Muscle layer of colon (tissue), 2 donors: ENCODE data around the gene MED15.

Source experiments
- H3K27ac ChIP-seq: one replicate; pipeline ENCODE4 v1.7.0; 2013; ENCODE audit warnings: low read depth, mild to moderate bottlenecking, low read length, moderate library complexity
- H3K27me3 ChIP-seq, 2 donors: one replicate each; pipeline ENCODE4 v1.7.0; 2013; ENCODE audit warnings: low read length in 2 of 2, mild to moderate bottlenecking in 2 of 2; ENCODE audit not compliant: insufficient read depth in 2 of 2, control insufficient read depth in 1 of 2
- H3K36me3 ChIP-seq: one replicate; pipeline ENCODE4 v1.7.0; 2013; ENCODE audit warnings: mild to moderate bottlenecking, low read length; ENCODE audit not compliant: insufficient read depth
- H3K4me1 ChIP-seq: one replicate; pipeline ENCODE4 v1.7.0; 2013; ENCODE audit warnings: mild to moderate bottlenecking, low read length; ENCODE audit not compliant: insufficient read depth
- H3K4me3 ChIP-seq, 2 donors: one replicate each; pipeline ENCODE4 v1.7.0; 2013; ENCODE audit warnings: low read length in 2 of 2, low read depth in 1 of 2, mild to moderate bottlenecking in 1 of 2, moderate library complexity in 1 of 2
- H3K9ac ChIP-seq: one replicate; pipeline ENCODE4 v1.7.0; 2013; ENCODE audit warnings: low read length
- H3K9me3 ChIP-seq: one replicate; pipeline ENCODE4 v1.7.0; 2013; ENCODE audit warnings: mild to moderate bottlenecking, low read length
- donor health status: abdominal sarcoma.
- donor health status: Adenocarcinoma of cecum.

The MED15 gene, protein sequence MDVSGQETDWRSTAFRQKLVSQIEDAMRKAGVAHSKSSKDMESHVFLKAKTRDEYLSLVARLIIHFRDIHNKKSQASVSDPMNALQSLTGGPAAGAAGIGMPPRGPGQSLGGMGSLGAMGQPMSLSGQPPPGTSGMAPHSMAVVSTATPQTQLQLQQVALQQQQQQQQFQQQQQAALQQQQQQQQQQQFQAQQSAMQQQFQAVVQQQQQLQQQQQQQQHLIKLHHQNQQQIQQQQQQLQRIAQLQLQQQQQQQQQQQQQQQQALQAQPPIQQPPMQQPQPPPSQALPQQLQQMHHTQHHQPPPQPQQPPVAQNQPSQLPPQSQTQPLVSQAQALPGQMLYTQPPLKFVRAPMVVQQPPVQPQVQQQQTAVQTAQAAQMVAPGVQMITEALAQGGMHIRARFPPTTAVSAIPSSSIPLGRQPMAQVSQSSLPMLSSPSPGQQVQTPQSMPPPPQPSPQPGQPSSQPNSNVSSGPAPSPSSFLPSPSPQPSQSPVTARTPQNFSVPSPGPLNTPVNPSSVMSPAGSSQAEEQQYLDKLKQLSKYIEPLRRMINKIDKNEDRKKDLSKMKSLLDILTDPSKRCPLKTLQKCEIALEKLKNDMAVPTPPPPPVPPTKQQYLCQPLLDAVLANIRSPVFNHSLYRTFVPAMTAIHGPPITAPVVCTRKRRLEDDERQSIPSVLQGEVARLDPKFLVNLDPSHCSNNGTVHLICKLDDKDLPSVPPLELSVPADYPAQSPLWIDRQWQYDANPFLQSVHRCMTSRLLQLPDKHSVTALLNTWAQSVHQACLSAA

DNA sequence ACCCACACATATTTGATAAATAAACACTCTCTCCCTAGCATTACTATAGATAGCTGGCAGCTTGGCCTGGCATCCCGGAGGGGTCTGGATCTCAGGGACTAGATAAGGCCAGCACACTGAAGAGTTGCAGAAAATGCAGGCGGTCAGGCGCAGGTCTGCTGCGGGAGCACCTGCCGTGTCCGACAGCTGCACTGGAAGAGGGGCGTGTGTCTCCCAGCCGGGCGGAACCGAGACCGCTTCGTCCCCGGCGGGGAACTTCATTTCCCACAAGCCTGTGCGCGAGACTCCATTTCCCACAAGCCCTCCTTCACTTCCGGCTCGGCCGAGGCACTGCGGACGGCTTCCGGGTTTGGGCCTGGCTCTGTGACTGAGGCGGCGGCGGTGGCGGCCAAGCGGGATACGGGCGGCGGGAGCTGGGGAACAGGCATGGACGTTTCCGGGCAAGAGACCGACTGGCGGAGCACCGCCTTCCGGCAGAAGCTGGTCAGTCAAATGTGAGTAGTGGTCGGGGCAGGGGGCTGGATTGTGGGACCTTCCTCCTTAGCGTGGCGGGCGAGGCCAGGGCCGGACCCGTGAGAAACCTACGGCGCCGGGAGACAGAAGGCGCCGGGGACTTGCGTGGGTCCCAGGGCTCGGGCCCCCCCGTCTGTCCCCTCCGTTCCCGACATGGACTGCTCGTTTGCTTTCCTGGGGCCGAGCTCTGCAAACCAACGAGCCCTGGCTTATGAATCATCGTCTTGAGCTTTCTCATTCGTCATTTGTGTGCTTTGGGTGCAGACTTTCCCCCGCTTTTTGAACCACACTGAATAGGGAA lies at the start of gene MED15:
TSS of gene MED15 (plus strand) at position 358 of the 814 bp plus-strand sequence. CDS start at position 427, 69 bp downstream.
- H3K9ac ChIP-seq = peak within 1 kb of the TSS; percentile 88
- peaks cover 35% of the 10 kb centered on the region for H3K4me1 ChIP-seq
- no peaks in the 10 kb centered on the region for H3K9me3 ChIP-seq
- H3K27me3 ChIP-seq = no peaks in the 10 kb centered on the region
- H3K27ac ChIP-seq = peak within 1 kb of the TSS; percentile 99
- peak within 1 kb of the TSS; percentile 73 to 97 for H3K4me3 ChIP-seq
- H3K36me3 ChIP-seq = no peaks in the 10 kb centered on the region

DNA sequence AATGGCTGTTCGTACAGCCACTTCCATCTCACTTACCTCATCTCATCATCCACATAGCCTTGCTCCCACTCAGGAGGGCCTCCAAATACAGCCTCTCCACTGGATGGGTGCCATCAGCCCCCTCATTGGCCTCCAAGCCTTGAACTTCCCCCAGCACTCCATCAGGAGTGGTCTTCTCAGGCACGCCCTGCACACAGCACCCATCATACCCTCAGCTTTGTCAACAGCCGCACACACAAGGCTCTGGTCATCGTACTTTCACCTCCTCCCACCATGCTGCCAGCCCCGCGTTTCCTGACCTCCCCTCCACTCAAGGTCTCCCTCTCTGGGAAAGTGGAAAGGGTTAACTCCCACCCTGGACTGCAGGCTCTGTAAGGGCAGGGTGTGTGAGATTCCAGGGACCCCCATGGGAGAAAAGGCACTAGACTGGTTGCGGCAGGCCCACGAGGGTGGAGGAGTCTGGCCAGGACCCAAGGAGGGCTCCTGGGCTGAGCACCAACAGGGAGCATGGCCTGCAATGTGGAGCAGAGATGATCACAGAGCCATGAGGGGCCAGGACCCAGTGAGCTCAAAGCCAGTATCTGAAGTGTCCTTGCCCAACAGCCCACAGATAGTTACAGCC lies 48.8 kb upstream of the MED15 start:
- no peak overlapping the region for H3K27ac ChIP-seq
- H3K27me3 ChIP-seq = no peaks in the 10 kb centered on the region
- no peaks in the 10 kb centered on the region for H3K4me1 ChIP-seq
- H3K9ac ChIP-seq = no peak overlapping the region
- H3K4me3 ChIP-seq = no peak overlapping the region
- no peaks in the 10 kb centered on the region for H3K9me3 ChIP-seq
- peaks cover 39% of the 10 kb centered on the region for H3K36me3 ChIP-seq

DNA sequence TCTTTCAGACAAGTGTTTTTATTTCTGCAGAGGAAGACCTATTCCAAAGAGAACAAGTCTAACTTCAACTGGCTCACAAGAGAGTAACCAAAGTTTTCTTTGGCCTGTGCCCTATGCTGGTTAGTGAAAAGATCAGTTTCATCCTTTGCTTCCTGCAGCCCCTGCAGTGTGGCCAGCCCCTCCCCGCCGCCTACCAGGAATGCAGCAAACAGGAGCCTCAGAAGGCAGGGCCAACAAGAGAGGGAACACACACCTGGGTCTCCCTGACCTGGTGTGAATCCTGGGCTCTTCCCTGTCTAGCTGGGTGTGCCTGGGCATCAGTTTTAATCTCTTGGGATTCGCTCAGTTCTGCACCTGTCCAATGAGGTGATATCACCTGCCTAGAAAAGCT lies 48.3 kb upstream of the MED15 start:
- Histone ChIP-seq H3K9me3 (no peaks in the 10 kb centered on the region), H3K4me1 (no peaks in the 10 kb centered on the region), H3K36me3 (peaks cover 42% of the 10 kb centered on the region)

DNA sequence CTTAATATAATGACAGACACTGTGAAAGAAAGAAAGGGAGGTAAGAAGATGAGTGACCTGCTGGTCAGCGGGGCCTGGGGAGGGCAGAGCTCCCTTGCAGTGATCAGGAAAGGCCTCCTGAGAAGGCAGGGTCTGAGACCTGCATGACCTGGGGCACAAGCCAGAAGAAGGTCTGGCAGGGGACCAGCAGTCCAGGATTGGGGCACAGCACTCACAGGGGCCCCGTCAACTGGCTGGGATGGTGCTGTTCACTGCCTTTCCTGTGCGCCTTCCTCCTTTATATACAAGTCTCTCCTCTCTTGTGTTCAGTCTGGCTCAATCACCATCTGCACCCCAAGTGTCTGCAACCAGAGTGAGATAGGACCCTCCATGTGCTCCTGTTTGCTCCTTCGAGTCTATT lies 47.5 kb upstream of the MED15 start:
- H3K9me3 ChIP-seq = no peaks in the 10 kb centered on the region
- H3K27me3 ChIP-seq = no peaks in the 10 kb centered on the region
- H3K27ac ChIP-seq = no peak overlapping the region
- peaks cover 49% of the 10 kb centered on the region for H3K36me3 ChIP-seq
- H3K4me3 ChIP-seq = no peak overlapping the region
- H3K9ac ChIP-seq = no peak overlapping the region
- no peaks in the 10 kb centered on the region for H3K4me1 ChIP-seq

More for the DNA sequence above, 48.3 kb upstream of the MED15 start:
- no peak overlapping the region for H3K9ac ChIP-seq
- H3K27ac ChIP-seq = no peak overlapping the region
- H3K4me3 ChIP-seq = no peak overlapping the region
- H3K27me3 ChIP-seq = no peaks in the 10 kb centered on the region

DNA sequence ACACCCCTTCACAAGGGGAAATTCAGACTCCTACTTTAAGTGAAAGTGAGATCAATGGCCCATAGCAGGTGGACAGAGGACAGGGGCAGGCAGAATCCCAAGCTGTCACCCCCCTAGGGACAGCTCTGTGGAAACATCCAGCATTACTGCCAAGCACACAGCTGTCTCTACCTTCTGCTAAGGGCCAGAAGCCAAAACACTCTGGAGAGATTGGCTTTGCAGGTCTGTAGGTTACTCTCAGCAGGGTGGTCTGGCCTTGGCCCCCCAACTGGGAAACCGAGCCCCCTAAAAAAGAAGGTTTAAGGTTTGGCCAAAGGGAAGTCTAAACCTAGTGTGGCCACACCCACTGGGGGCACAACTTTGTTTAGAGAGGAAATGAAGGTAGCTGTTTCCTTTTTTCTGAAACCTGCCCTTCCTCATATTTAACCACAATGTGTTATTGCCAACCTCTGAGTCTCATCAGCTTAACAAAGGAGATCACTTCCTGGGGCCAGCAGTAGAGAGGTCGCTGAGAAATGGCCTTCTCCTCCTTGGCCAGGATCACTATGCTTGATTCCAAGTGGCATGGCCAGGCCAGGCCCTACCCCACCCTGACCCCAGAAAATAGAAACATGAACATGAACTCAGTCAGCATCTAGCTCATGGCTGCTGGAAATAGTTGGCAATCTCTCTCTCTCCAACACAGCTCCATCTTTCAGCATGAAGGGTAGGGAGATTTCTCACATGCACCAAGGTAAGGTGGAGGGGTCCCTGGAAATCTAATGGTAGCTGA lies 43.9 kb upstream of the MED15 start:
- Histone ChIP-seq H3K4me3 (no peak overlapping the region), H3K27ac (no peak overlapping the region), H3K4me1 (no peaks in the 10 kb centered on the region), H3K36me3 (peaks cover 33% of the 10 kb centered on the region), H3K9ac (no peak overlapping the region), H3K27me3 (no peaks in the 10 kb centered on the region), H3K9me3 (no peaks in the 10 kb centered on the region)

DNA sequence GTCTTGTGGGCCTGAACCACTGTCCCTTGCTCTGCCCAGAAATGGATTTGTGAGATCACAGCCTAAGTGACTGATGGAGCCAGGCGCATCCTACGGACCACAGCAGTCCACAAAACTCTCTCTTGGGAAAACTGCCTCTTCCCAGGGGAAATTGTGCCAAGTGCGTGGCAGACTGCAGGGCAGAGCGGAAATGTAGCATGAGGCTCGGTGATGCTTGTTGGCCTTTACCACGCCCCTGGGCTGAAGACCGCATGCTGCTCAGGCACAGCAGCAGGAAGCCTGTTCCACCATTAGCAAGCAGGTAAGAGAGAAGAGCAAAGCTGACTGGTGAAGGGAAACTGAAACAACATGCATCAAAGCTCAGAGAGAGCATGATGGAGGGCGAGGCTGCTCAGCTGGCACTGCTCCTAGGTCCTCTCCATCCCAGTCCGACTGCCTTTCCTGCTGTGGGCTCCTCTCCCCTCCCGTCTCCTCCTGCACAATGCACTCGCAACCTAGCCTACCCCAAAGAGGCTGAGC lies 43.3 kb upstream of the MED15 start:
- Histone ChIP-seq H3K9ac (no peak overlapping the region), H3K9me3 (no peaks in the 10 kb centered on the region), H3K27ac (no peak overlapping the region), H3K27me3 (no peaks in the 10 kb centered on the region), H3K36me3 (peaks cover 26% of the 10 kb centered on the region), H3K4me1 (no peaks in the 10 kb centered on the region), H3K4me3 (no peak overlapping the region)

DNA sequence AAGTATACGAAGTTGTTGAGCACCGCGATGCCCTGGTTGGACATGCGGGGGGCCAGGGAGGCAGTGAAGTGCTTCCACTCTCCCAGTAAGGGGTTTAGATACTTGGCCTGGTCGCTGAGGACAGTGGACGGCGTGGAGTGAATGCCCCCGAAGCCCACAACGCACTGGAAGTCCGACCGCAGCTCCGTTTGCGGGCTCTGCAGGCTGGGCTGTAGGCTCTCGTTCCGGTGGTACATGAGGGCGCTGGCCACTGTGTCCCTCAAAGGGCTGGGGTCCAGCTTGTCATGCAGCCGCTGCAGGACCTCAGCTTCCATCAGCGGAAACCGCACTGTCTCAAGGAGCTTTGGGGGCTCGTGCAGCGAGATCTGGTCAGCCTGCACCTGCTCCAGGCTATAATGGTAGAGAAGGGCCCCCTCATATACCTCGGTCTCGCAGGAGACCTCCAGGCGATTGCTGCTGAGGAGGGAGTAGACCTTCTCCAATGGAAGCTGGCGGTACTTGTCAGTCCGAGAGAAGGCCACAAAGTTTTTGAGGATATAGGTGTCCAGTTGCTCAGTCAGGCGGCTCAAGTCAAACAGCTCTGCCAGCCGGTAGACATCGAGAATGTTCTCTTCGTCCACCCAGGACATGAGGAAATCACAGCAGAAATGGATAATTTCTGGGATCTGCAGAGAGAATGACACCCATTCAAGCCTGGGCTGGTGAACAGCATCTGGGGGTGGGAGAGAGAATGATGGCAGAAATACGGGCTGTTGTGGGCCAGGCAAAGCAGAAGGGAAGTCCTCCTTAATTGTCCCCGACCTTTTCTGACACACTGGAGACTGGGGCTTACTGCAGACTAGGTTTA lies 42.3 kb upstream of the MED15 start:
- Histone ChIP-seq H3K4me1 (no peaks in the 10 kb centered on the region), H3K4me3 (no peak overlapping the region), H3K27ac (no peak overlapping the region), H3K9me3 (no peaks in the 10 kb centered on the region), H3K9ac (no peak overlapping the region), H3K27me3 (no peaks in the 10 kb centered on the region), H3K36me3 (peaks cover 26% of the 10 kb centered on the region)

- Histone ChIP-seq H3K9me3 (no peaks in the 10 kb centered on the region), H3K27ac (no peak overlapping the region), H3K4me3 (no peak overlapping the region), H3K36me3 (peaks cover 26% of the 10 kb centered on the region), H3K9ac (no peak overlapping the region), H3K4me1 (no peaks in the 10 kb centered on the region), H3K27me3 (no peaks in the 10 kb centered on the region)
Observed at GRCh38 chr22:20465759-20466077, 41.7 kb upstream of the MED15 start.

GRCh38 chr22:20466659-20467379 lies 40.6 kb upstream of the MED15 start:
- Histone ChIP-seq H3K9ac (no peak overlapping the region), H3K36me3 (peaks cover 26% of the 10 kb centered on the region), H3K4me1 (no peaks in the 10 kb centered on the region), H3K9me3 (no peaks in the 10 kb centered on the region), H3K4me3 (no peak overlapping the region), H3K27me3 (no peaks in the 10 kb centered on the region), H3K27ac (no peak overlapping the region)
